ENCODE data around the gene NPY.

NPY gene

GRCh38 chr7:24323961-24324480 lies 40.0 kb downstream of the NPY start:
- Histone ChIP-seq H3K9ac (ENCODE audit: low read length) (no peak overlapping the region), H3K4me3 (ENCODE audit: low read depth, low read length, poor library complexity, severe bottlenecking) (no peak overlapping the region), H3K9me2 (ENCODE audit: low read depth, low read length) (no peaks in the 10 kb centered on the region), H3K27ac (ENCODE audit: low read depth, low read length, poor library complexity, severe bottlenecking) (peak overlapping the region; percentile 97), H3F3A (ENCODE audit: insufficient read depth, low read length) (no peaks in the 10 kb centered on the region), H4K20me1 (ENCODE audit: insufficient read depth, low read length) (no peaks in the 10 kb centered on the region), H3K4me2 (ENCODE audit: low read length) (no peak overlapping the region), H2AFZ (ENCODE audit: low read length) (no peak overlapping the region), H3K4me1 (ENCODE audit: insufficient read depth, low read length, severe bottlenecking) (peaks cover 77% of the 10 kb centered on the region), H3K36me3 (ENCODE audit: insufficient read depth, low read length) (no peaks in the 10 kb centered on the region), H3K9me3 (ENCODE audit: low read length) (no peaks in the 10 kb centered on the region), H3K27me3 (ENCODE audit: insufficient read depth, low read length) (no peaks in the 10 kb centered on the region), H3K79me2 (ENCODE audit: insufficient read depth, low read length) (no peaks in the 10 kb centered on the region)
- no peak for TF ChIP-seq EZH2 (IDR thresholded peaks at IDR 0.05; ENCODE audit: borderline replicate concordance, low read length)
- TF ChIP-seq, protein P1, sequence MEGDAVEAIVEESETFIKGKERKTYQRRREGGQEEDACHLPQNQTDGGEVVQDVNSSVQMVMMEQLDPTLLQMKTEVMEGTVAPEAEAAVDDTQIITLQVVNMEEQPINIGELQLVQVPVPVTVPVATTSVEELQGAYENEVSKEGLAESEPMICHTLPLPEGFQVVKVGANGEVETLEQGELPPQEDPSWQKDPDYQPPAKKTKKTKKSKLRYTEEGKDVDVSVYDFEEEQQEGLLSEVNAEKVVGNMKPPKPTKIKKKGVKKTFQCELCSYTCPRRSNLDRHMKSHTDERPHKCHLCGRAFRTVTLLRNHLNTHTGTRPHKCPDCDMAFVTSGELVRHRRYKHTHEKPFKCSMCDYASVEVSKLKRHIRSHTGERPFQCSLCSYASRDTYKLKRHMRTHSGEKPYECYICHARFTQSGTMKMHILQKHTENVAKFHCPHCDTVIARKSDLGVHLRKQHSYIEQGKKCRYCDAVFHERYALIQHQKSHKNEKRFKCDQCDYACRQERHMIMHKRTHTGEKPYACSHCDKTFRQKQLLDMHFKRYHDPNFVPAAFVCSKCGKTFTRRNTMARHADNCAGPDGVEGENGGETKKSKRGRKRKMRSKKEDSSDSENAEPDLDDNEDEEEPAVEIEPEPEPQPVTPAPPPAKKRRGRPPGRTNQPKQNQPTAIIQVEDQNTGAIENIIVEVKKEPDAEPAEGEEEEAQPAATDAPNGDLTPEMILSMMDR (IDR thresholded peaks at IDR 0.05; ENCODE audit: low read length): no peak

DNA sequence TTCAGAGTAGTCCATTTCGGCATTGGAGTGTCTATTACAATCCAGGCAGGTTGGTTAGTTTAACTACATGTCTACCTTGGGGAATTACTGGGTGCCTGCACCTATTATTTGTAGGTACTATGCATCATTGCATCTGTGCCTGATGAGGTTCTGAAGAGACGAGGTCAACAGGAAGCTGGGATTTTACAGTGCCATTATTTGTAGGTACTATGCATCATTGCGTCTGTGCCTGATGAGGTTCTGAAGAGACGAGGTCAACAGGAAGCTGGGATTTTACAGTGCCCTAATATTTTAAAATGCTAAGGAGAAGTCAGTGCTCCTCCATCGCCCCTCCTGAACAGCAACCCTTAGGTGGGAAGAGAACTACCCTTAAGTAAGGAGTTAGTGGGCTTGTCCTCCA lies 41.7 kb downstream of the NPY start:
- no peaks in the 10 kb centered on the region for H3K9me3 ChIP-seq (ENCODE audit: low read length)
- peak overlapping the region; percentile 97 for H3K27ac ChIP-seq (ENCODE audit: low read depth, low read length, poor library complexity, severe bottlenecking)
- H3K4me3 ChIP-seq (ENCODE audit: low read depth, low read length, poor library complexity, severe bottlenecking): peak overlapping the region; percentile 33
- no peaks in the 10 kb centered on the region for H3K27me3 ChIP-seq (ENCODE audit: insufficient read depth, low read length)
- H3K4me2 ChIP-seq (ENCODE audit: low read length): peak overlapping the region; percentile 57
- H3K79me2 ChIP-seq (ENCODE audit: insufficient read depth, low read length): no peaks in the 10 kb centered on the region
- H3K36me3 ChIP-seq (ENCODE audit: insufficient read depth, low read length): no peaks in the 10 kb centered on the region
- peak overlapping the region; percentile 25; the same call in 1 of the 2 replicates for H3K9ac ChIP-seq (ENCODE audit: low read length)
- no peaks in the 10 kb centered on the region for H3F3A ChIP-seq (ENCODE audit: insufficient read depth, low read length)
- TF ChIP-seq, protein P1 (IDR thresholded peaks at IDR 0.05; ENCODE audit: low read length): no peak
- no peak for TF ChIP-seq EZH2 (IDR thresholded peaks at IDR 0.05; ENCODE audit: borderline replicate concordance, low read length)
- no peaks in the 10 kb centered on the region for H3K9me2 ChIP-seq (ENCODE audit: low read depth, low read length)
- peaks cover 80% of the 10 kb centered on the region for H3K4me1 ChIP-seq (ENCODE audit: insufficient read depth, low read length, severe bottlenecking)
- no peak overlapping the region for H2AFZ ChIP-seq (ENCODE audit: low read length)
- no peaks in the 10 kb centered on the region for H4K20me1 ChIP-seq (ENCODE audit: insufficient read depth, low read length)

- no peaks in the 10 kb centered on the region for H3K9me2 ChIP-seq (ENCODE audit: low read depth, low read length)
- TF ChIP-seq EZH2 (IDR thresholded peaks at IDR 0.05; ENCODE audit: borderline replicate concordance, low read length): no peak
- H3K36me3 ChIP-seq (ENCODE audit: insufficient read depth, low read length): no peaks in the 10 kb centered on the region
- H4K20me1 ChIP-seq (ENCODE audit: insufficient read depth, low read length): no peaks in the 10 kb centered on the region
- 0 out of 2 replicates have a peak, but pooled peaks cover 4% of the 10 kb centered on the region for H3K9me3 ChIP-seq (ENCODE audit: low read length)
- peak overlapping the region; percentile 97 for H3K27ac ChIP-seq (ENCODE audit: low read depth, low read length, poor library complexity, severe bottlenecking)
- H3K79me2 ChIP-seq (ENCODE audit: insufficient read depth, low read length): no peaks in the 10 kb centered on the region
- H3K27me3 ChIP-seq (ENCODE audit: insufficient read depth, low read length): no peaks in the 10 kb centered on the region
- H2AFZ ChIP-seq (ENCODE audit: low read length): no peak overlapping the region
- H3K9ac ChIP-seq (ENCODE audit: low read length): peak overlapping the region; percentile 1; the same call in 1 of the 2 replicates
- H3K4me1 ChIP-seq (ENCODE audit: insufficient read depth, low read length, severe bottlenecking): peaks cover 63% of the 10 kb centered on the region
- no peak overlapping the region; the same call in 1 of the 2 replicates for H3K4me2 ChIP-seq (ENCODE audit: low read length)
- no peaks in the 10 kb centered on the region for H3F3A ChIP-seq (ENCODE audit: insufficient read depth, low read length)
- no peak overlapping the region for H3K4me3 ChIP-seq (ENCODE audit: low read depth, low read length, poor library complexity, severe bottlenecking)
These were observed 44.1 kb downstream of the NPY start for GRCh38 chr7:24328050-24328449.

- H3K27me3 ChIP-seq (ENCODE audit: insufficient read depth, low read length): no peaks in the 10 kb centered on the region
- H3K36me3 ChIP-seq (ENCODE audit: insufficient read depth, low read length): no peaks in the 10 kb centered on the region
- H3K4me2 ChIP-seq (ENCODE audit: low read length): no peak overlapping the region; the same call in 1 of the 2 replicates
- no peaks in the 10 kb centered on the region for H3K79me2 ChIP-seq (ENCODE audit: insufficient read depth, low read length)
- peak overlapping the region; percentile 97 for H3K27ac ChIP-seq (ENCODE audit: low read depth, low read length, poor library complexity, severe bottlenecking)
- no peaks in the 10 kb centered on the region for H4K20me1 ChIP-seq (ENCODE audit: insufficient read depth, low read length)
- no peaks in the 10 kb centered on the region for H3F3A ChIP-seq (ENCODE audit: insufficient read depth, low read length)
- no peak overlapping the region for H2AFZ ChIP-seq (ENCODE audit: low read length)
- TF ChIP-seq EZH2 (IDR thresholded peaks at IDR 0.05; ENCODE audit: borderline replicate concordance, low read length): no peak
- TF ChIP-seq, protein P1 (IDR thresholded peaks at IDR 0.05; ENCODE audit: low read length): no peak
- H3K4me3 ChIP-seq (ENCODE audit: low read depth, low read length, poor library complexity, severe bottlenecking): no peak overlapping the region
- no peak overlapping the region; the same call in 1 of the 2 replicates for H3K9ac ChIP-seq (ENCODE audit: low read length)
- H3K9me3 ChIP-seq (ENCODE audit: low read length): 0 out of 2 replicates have a peak, but pooled peaks cover 4% of the 10 kb centered on the region
- H3K9me2 ChIP-seq (ENCODE audit: low read depth, low read length): no peaks in the 10 kb centered on the region
- peaks cover 57% of the 10 kb centered on the region for H3K4me1 ChIP-seq (ENCODE audit: insufficient read depth, low read length, severe bottlenecking)
These were observed 44.9 kb downstream of the NPY start for GRCh38 chr7:24328894-24329293.
